Stomach (tissue), 9 donors: ENCODE data around the gene OR9Q1. TPM values are rescaled to one million over a fixed set of nuclear protein-coding genes. Genes with fewer than 3 reads are reported as not detected.

Experiments used
- DNase-seq, 2 donors: peaks; one replicate each; pipeline versions ENCODE4 v3.0.0 to v3.0.0-alpha.2; 2013 to 2019
- H3K27ac ChIP-seq, 5 donors: fragments of 200-600 bp in 4 of 5; sonication (generic) in 4 of 5; one replicate each; pipeline ENCODE4 v1.5.1; 2013 to 2019; ENCODE audit warnings: mild to moderate bottlenecking in 1 of 5, moderate library complexity in 1 of 5
- H3K27me3 ChIP-seq, 3 donors: fragments of 200-600 bp; sonication (generic); one replicate each; pipeline ENCODE4 v1.5.1; 2017 to 2019; ENCODE audit warnings: mixed run types in 1 of 3
- H3K36me3 ChIP-seq, 4 donors: fragments of 200-600 bp; sonication (generic); 1 replicate in 3 of 4; 2 replicates in 1 of 4; pipeline ENCODE4 v1.5.1; 2016 to 2019
- H3K4me1 ChIP-seq, 4 donors: fragments of 200-600 bp; sonication (generic); one replicate each; pipeline ENCODE4 v1.5.1; 2016 to 2019
- H3K4me3 ChIP-seq, 4 donors: fragments of 200-600 bp; sonication (generic) in 3 of 4; one replicate each; pipeline ENCODE4 v1.5.1; 2016 to 2019; ENCODE audit warnings: mild to moderate bottlenecking in 1 of 4
- H3K9me3 ChIP-seq, 4 donors: fragments of 200-600 bp; sonication (generic); one replicate each; pipeline ENCODE4 v1.5.1; 2016 to 2019
- CTCF ChIP-seq, 7 experiments: fragments of 450-650 bp in 4 of 7; fragments of 200-600 bp in 3 of 7; sonication (generic) in 3 of 7; IDR thresholded peaks; one replicate each; pipeline ENCODE4 v1.5.1; 2016 to 2019; ENCODE audit warnings: antibody characterized with exemption in 7 of 7, control low read depth in 2 of 7, mild to moderate bottlenecking in 1 of 7
- EP300 ChIP-seq: sonication (generic); formaldehyde crosslinking; IDR thresholded peaks from one replicate; pipeline ENCODE4 v1.6.1; 2017; ENCODE audit warnings: antibody characterized with exemption
- POLR2A ChIP-seq, 4 donors: fragments of 450-650 bp; IDR thresholded peaks; one replicate each; pipeline ENCODE4 v1.6.1; 2016; ENCODE audit warnings: antibody characterized with exemption in 4 of 4, control low read depth in 2 of 4, mild to moderate bottlenecking in 1 of 4, moderate library complexity in 1 of 4
- POLR2AphosphoS5 ChIP-seq, 3 donors: sonication (generic); formaldehyde crosslinking; IDR thresholded peaks; one replicate each; pipeline ENCODE4 v1.6.1; 2016; ENCODE audit warnings: antibody characterized with exemption in 3 of 3
- WGBS, 5 donors: extraction: QIAGEN DNeasy Blood & Tissue Kit in 3 of 5; methylation state at CpG; one replicate each; pipeline versions ENCODE4 v1.1.5 to v1.1.7; 2013 to 2018; 5-methylcytosine and 5-hydroxymethylcytosine counted together
- intact Hi-C: fragments of 100-400 bp; cut with DNase I; formaldehyde crosslinking; loops from one replicate; pipeline ENCODE4 v1.15.1; 2023; ENCODE audit warnings: low total_unique reads
- polyA plus RNA-seq, 3 donors: library from polyadenylated mRNA; stranded (reverse); fragments of 200-250 nt; gene quantifications; one replicate each; pipeline ENCODE4 v1.2.3, GENCODE V29; 2013
- total RNA-seq, 5 donors: library from RNA; depleted of rRNA; stranded (reverse); fragments of >200 nt; gene quantifications; one replicate each; pipeline versions ENCODE4 v1.1.0 to v1.2.3, GENCODE V29; 2014 to 2016
- donor health status: healthy with polysubstance abuse.
- donor health status: Bipolar disorder and iron deficiency.
- donor health status: healthy.

The OR9Q1 gene
- total and polyA plus RNA-seq, 8 donors: not detected

DNA sequence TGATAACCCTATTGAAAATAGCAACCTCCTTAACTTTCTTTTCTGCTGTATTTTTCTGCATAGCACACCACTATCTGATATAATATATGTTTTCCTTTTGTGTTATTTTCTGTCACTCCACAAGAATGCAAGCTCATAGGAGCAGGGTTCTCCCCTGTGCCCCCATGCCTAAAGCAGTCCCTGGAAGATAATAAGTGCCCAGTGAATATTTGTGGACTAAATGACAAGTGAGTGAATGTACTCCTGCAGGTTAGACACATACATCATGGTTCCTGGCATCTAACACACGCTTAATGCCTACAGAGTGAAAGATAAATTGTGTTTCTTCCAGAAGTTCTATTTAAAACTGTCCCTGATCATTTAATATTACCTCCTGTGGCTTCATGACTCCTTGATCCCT lies 141.3 kb downstream of the OR9Q1 start:
- H3K36me3 ChIP-seq: no peaks in the 10 kb centered on the region
- no peak for DNase-seq
- no peak overlapping the region for H3K4me3 ChIP-seq
- TF ChIP-seq POLR2AphosphoS5 (IDR thresholded peaks at IDR 0.05) (no peak), POLR2A (IDR thresholded peaks at IDR 0.05) (no peak), EP300 (no peak), CTCF (IDR thresholded peaks at IDR 0.05) (no peak)
- no peaks in the 10 kb centered on the region for H3K27me3 ChIP-seq
- intact Hi-C loops: no loop called here
- no peak overlapping the region for H3K27ac ChIP-seq
- H3K4me1 ChIP-seq: no peaks in the 10 kb centered on the region
- H3K9me3 ChIP-seq: no peaks in the 10 kb centered on the region
- WGBS, 5 donors: 47 to 65% (median 57%) methylated on average over 1 of the region's 1 CpG

- TF ChIP-seq POLR2AphosphoS5 (IDR thresholded peaks at IDR 0.05) (no peak), POLR2A (IDR thresholded peaks at IDR 0.05) (no peak), EP300 (no peak), CTCF (IDR thresholded peaks at IDR 0.05) (no peak)
- Histone ChIP-seq H3K36me3 (no peaks in the 10 kb centered on the region), H3K4me1 (no peaks in the 10 kb centered on the region), H3K27ac (no peak overlapping the region), H3K4me3 (no peak overlapping the region), H3K27me3 (no peaks in the 10 kb centered on the region), H3K9me3 (no peaks in the 10 kb centered on the region)
- intact Hi-C loops: no loop called here
- WGBS, 5 donors: 49 to 61% (median 54%) methylated on average over 7 of the region's 7 CpGs
- peak in 1 of 2 donors; percentile 3 for DNase-seq
These were observed 141.9 kb downstream of the OR9Q1 start for GRCh38 chr11:58165504-58166106.

- TF ChIP-seq EP300 (no peak), POLR2AphosphoS5 (IDR thresholded peaks at IDR 0.05) (no peak), CTCF (IDR thresholded peaks at IDR 0.05) (no peak), POLR2A (IDR thresholded peaks at IDR 0.05) (no peak)
- no peak overlapping the region for H3K27ac ChIP-seq
- no peaks in the 10 kb centered on the region for H3K4me1 ChIP-seq
- no peaks in the 10 kb centered on the region for H3K27me3 ChIP-seq
- intact Hi-C loops: no loop called here
- WGBS, 5 donors: 72 to 77% (median 74%) methylated on average over 5 of the region's 5 CpGs
- H3K9me3 ChIP-seq: no peaks in the 10 kb centered on the region
- H3K36me3 ChIP-seq: no peaks in the 10 kb centered on the region
- no peak overlapping the region for H3K4me3 ChIP-seq
- DNase-seq: no peak
These were observed 153.9 kb downstream of the OR9Q1 start for GRCh38 chr11:58177409-58178054.

DNA sequence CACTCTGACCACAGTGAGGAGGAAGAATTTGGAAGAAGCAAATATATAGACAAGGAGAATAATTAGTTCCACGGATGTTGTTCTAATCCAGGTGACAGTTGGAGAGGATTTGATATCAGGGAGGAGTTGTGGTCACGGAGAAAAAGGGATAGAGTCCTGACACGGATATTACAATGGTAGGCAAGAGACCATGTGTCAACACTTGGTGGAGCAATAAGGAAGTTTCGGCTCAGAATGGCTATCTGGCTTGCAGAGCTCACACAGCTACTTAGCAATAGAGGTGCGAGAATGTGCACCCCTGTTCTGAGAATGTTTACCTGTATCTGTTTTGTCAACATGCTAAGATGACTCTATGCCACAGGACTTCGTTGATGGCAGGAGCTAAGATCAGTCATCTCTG lies 154.8 kb downstream of the OR9Q1 start:
- Histone ChIP-seq H3K36me3 (no peaks in the 10 kb centered on the region), H3K9me3 (no peaks in the 10 kb centered on the region), H3K4me3 (no peak overlapping the region), H3K27ac (no peak overlapping the region), H3K4me1 (no peaks in the 10 kb centered on the region), H3K27me3 (no peaks in the 10 kb centered on the region)
- no peak for TF ChIP-seq POLR2AphosphoS5 (IDR thresholded peaks at IDR 0.05)
- TF ChIP-seq CTCF (IDR thresholded peaks at IDR 0.05): no peak
- TF ChIP-seq EP300: no peak
- TF ChIP-seq POLR2A (IDR thresholded peaks at IDR 0.05): no peak
- 76 to 84% (median 77%) methylated on average over 6 of the region's 6 CpGs for WGBS, 5 donors
- intact Hi-C loops: no loop called here
- no peak for DNase-seq
